ENCODE results near the gene MAP3K2.

- TF ChIP-seq EZH2 (IDR thresholded peaks at IDR 0.05; ENCODE audit: borderline replicate concordance, low read length): no peak
- no peak for TF ChIP-seq CTCF (IDR thresholded peaks at IDR 0.05; ENCODE audit: low read length)
These were observed 41.0 kb upstream of the MAP3K2 start for GRCh38 chr2:127428815-127429109.

All from OCI-LY1 (cell line).